Mesenteric fat pad (tissue), 1 donor: ENCODE data around the gene SCN2A. TPM values are rescaled to one million over a fixed set of nuclear protein-coding genes. Genes with fewer than 3 reads are reported as not detected.

Experiments
- DNase-seq: peaks from one replicate; pipeline ENCODE4 v3.0.0-alpha.2; 2020; ENCODE audit warnings: low spot score
- total RNA-seq: library from RNA; stranded (reverse); fragmentation: NEBNext Ultra II Directional; extraction: Animal tissue kit (Norgen Biotek cat#: 25700); gene quantifications from one replicate; pipeline ENCODE4 v1.2.1, GENCODE V29; 2021
- donor health status: DM: yes; HTN: yes; CAD: no.

The SCN2A gene
- total RNA-seq, 1 donor from 2014 or later: 0.16 TPM

DNA sequence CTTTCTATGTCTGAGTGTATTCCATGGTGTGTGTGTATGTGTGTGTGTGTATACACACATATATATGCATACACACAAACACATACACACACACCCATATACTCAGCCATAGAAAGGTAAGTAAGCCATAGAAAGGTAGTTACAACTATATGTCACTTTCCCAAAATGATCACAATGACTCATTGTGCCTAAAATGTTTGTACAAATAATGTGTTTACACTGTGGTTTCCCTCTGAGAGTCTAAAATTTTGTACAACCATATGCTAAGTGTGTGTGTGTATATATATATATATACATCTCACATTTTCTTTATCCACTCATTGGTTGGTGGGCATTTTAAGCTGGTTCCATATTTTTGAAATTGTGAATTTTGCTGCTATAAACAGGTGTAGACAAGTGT is 175.0 kb downstream of the SCN2A start:
- no peak for DNase-seq

DNA sequence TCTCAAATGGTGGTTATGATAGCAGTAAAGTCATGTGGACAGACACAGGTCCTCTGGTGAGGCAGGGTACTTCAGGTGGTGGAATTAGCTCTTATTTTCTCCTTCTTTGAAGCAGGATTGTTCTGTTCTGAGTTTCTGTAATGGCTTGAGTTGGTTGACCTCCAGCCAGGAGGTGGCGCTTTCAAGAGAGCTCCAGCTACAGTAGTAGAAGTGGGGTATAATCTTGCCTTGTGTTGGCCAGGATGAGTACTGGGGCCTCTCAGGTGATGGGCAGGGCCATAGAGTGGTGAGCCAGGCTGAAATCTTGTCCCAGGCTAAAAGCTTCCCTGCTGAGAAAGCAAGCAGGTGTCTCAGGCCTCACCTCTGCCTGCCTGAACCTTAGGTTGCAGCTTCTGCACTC is 177.8 kb downstream of the SCN2A start:
- no peak for DNase-seq

DNA sequence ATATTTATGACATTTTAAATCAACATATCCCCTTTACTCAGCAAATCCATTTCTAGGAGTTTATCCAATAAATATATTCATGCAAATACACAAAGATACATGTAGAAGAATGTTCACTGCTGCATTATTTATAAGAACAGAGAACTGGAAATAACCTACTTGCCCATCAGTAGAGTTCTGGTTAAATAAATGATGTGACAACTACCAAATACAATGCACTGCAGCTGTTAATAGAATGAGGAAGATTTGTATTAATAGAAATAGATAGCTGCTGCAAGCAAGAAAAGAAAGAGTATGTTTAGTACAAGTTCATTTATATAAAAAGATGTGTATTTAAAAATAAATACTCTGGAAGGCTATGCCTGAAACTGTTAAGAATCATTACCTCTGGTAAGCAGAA is 181.0 kb downstream of the SCN2A start:
- DNase-seq: no peak

DNA sequence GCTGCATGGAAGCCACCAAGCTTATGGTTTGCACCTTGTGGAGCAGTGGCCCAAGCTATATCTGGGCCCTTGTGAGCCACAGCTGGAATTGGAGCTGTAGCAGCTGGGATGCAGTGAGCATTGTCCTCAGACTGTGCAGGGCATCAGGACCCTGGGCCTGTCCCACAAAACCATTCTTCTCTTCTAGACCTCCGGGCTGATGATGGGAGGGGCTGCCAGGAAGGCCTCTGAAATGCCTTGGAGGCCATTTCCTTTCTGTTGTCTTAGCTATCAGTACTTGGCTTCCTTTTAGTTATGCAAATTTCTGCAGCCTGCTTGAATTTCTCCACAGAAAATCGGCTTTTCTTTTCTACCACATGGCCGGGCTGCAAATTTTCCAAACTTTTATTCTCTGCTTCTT is 183.9 kb downstream of the SCN2A start:
- DNase-seq: no peak

DNA sequence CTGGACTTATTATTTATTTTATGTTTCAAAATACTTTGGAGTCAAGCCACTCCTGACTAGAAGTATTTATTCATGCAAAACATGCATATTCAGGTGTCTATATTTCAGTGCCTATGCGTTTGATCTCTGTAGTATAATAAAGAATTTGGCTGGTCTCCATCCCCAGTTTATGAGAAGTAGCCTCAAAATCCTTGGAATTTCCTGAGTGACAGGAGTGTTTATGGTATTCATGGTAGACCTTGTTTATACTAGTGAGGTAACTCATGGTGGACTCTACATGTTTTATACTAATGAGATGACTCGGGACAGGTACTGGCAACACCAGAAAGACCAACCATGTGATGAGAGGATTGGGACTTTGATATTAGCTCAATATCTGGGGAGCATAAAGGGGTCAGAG is 186.3 kb downstream of the SCN2A start:
- DNase-seq: no peak

DNA sequence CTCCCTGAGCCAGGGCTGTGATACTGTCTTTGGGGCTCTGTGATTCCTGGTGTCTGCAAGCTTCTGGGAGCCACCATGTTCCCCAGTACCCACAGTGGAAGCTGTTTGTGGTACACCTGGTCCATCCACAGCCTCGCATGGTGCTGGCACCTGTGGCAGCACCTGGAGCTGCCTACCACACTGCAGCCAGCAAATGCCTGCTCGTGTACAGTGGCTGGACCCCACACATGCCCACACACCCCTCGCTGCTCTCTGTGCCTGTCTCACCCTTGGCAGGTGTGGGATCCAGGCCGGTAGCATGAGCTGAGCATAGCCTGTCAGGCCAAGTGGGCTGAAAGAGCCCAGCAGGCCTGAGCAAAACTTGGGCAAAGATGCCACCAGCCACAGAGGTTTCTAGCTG is 188.5 kb downstream of the SCN2A start:
- DNase-seq: no peak

DNA sequence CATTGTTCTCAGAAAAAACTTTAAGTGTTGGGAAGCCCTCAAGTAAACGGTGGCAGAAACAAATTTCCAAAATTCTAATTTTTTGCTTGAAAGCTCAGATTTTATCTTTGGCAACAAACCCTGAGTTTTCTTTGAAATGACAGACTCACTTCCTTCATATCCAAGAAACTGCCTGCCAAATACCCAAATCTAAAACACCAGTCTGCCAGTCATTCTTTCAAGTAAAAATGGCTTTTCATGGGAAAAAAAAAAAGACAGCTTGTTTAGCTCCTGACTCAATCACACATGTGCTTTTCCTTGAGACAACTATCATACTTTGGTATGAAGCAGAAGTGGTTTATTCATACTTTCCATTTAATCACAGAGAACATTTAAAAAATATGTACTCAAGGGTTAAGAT is 189.7 kb downstream of the SCN2A start:
- DNase-seq: no peak

DNA sequence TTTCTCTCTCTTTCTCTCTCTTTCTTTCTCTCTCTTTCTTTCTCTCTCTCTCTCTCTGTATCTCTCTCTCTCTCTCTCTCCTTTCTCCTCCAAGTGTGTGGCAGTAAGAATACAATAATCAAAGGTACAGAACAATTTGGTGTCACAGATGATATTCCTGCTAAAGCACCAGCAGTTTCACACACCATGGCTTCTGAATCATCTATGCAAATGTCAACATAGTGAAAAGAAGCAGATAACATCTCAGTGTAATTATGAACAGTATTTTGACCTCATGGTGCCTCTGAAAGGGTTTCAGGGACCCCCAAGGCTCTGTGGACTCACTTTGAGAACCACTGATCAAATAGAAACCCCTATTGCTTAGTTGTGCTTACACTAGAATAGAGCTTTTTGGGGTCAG is 191.8 kb downstream of the SCN2A start:
- no peak for DNase-seq

DNA sequence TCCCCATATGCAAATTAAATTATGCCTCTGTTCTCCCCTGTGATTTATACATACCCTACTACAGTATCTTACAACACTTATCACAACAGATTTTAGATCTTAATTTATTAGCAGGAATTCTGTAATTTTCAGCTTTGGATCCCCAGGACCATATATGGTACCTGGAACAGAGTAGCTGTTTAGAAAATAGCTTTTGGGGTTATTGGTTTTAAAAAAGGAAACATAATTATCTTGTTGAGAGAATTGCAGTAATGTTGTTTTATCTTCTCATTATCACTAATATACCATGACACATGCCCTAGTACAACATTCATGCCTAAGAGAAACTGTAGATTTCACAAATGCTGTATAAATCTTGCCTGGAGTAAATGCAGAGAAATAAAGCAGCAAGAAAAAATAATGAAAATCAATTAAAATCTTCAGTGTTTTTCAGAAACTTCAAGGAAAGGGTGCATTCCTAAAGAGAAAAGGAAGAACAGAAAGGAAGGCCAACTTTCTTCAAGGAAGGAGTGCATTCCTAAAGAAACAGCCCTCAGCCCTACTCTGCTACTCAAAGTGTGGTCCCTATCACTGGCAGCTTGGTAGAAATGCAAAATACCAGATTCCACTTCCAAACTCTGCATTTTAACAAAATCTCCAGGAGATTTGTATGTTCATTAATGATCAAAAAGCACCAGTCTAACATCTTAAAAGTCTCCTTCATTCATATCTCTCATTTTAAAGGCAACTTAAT is 193.2 kb downstream of the SCN2A start:
- DNase-seq: no peak

DNA sequence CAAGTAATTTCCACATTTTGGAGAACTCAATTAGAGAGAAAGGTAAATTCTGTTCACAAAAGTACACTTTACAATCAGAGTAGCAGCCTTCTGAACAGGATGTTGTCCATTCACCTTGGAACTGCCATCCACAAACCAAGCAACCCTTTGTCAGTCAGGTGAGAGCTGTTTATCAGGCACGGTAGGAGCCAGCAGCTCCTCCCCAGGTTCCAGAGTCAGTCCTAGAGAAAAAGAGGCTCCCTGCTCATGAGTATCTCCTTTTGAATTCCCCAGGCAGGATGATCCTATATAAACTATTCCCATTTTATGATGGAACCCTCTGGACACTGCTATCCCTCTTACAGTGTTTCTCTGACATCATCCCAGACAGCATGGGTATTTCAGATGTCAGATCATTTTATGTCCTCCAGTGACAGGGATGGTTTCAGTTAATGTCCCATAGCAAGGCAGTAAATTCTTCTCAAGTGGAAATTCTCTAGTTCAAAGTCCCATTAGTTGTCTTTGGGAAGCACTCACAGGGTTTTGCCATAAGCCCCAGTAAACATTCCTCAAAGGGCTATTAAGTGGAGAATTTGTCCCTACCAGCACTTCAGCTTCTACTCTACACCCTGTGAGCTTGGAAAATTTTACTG is 195.8 kb downstream of the SCN2A start:
- no peak for DNase-seq

DNA sequence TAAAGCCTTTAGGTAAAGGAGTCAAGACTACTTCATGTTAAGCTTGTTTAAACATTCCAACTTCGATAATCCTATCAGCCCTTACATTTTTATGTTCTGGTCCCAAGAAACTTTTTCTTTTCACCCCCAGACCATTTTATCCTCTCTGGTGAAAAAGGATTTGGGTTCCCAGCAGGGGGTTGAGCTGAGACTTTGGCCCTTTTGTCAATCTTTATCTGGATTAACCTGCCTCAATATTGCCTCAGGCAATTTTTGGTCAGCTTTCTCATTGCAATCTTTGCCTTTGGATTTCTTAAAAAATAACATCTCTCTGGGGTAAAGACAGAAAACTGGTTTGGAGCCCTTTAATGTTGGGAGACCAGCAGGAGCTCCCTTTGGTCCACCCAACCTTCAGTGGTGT is 196.4 kb downstream of the SCN2A start:
- no peak for DNase-seq

DNA sequence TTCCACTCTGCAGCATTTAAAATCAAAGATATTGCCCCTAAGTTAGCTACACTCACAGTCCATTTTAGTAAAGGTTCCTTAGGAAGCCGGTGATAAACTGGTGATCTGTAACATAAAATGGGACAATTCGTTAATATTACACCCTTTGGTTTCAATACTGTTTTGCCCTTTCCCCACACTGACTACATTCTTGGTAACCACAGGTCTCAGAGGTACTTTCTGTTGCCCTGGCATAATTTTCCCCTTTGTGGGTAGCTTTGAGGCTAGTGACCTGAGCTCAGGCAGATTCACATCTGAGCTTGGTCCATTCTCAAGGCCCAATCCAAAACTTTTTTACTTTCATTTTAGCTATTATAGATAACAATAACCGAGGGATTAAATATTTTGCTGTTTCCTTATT is 197.3 kb downstream of the SCN2A start:
- no peak for DNase-seq

DNA sequence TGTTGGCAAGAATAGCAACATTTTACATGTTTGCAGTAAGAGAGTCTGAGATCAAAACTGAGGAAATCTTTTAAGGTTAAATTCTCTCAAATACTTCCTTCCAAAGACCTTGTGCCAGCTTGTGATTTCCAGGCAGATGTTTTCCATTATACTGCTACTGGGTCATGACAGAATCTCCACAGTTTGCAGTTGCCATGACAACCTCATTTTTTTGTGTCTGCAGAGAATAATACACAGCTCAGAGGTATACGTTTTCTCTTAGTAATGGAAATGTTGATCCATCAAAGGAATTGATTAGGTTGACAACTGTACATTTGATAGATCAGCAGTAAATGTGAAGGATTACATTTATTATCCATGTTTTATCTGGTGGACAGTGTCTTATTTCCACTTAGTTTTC is 201.2 kb downstream of the SCN2A start:
- DNase-seq: no peak

Other genes with a start within 250 kb of the SCN2A start
- 1.3 TPM for gene SCN3A, start 35.4 kb upstream of the SCN2A start, total RNA-seq
- gene CSRNP3, start 230.3 kb downstream of the SCN2A start, total RNA-seq: 0.51 TPM